H9 (cell line): Measurements from ENCODE around the gene PRICKLE3. TPM values are rescaled to one million over a fixed set of nuclear protein-coding genes. Genes with fewer than 3 reads are reported as not detected.
"Not testable (repeated sequence)": the region's sequence is repeated elsewhere in the genome, so short reads cannot be mapped to it uniquely, and the experiment has no call there.

Experiments used
- DNase-seq: peaks from one replicate; pipeline ENCODE4 v3.0.0-alpha.2; 2017
- H2AFZ ChIP-seq: one replicate; pipeline ENCODE4 v1.6.1; 2013; ENCODE audit warnings: mild to moderate bottlenecking, low read length, control low read depth, moderate library complexity
- H2AK5ac ChIP-seq: 2 replicates; pipeline ENCODE4 v1.6.1; 2013; ENCODE audit warnings: low read length, control low read depth, mixed read lengths; ENCODE audit not compliant: insufficient read length
- H2BK120ac ChIP-seq: one replicate; pipeline ENCODE4 v1.6.1; 2013; ENCODE audit warnings: low read depth, mild to moderate bottlenecking, low read length, control low read depth, inconsistent platforms; ENCODE audit not compliant: poor library complexity, severe bottlenecking
- H2BK12ac ChIP-seq: 2 replicates; pipeline ENCODE4 v1.6.1; 2013; ENCODE audit warnings: low read length, control low read depth, mixed read lengths, low read depth; ENCODE audit not compliant: insufficient read length
- H2BK15ac ChIP-seq: 2 replicates; pipeline ENCODE4 v1.6.1; 2013; ENCODE audit warnings: low read depth, low read length, control low read depth
- H2BK20ac ChIP-seq: one replicate; pipeline ENCODE4 v1.6.1; 2013; ENCODE audit warnings: low read depth, mild to moderate bottlenecking, low read length, control low read depth, inconsistent platforms; ENCODE audit not compliant: poor library complexity, severe bottlenecking
- H2BK5ac ChIP-seq: 2 replicates; pipeline ENCODE4 v1.6.1; 2013; ENCODE audit warnings: low read length, control low read depth, mixed read lengths; ENCODE audit not compliant: insufficient read length
- H3K14ac ChIP-seq: 2 replicates; pipeline ENCODE4 v1.6.1; 2013; ENCODE audit warnings: low read length, control low read depth; ENCODE audit not compliant: insufficient read depth
- H3K18ac ChIP-seq: 2 replicates; pipeline ENCODE4 v1.6.1; 2013; ENCODE audit warnings: low read depth, mild to moderate bottlenecking, mixed read lengths, low read length, control low read depth; ENCODE audit not compliant: insufficient read length
- H3K23ac ChIP-seq: 2 replicates; pipeline ENCODE4 v1.6.1; 2013; ENCODE audit warnings: low read length, control low read depth, mixed read lengths, low read depth; ENCODE audit not compliant: insufficient read length
- H3K23me2 ChIP-seq: 2 replicates; pipeline ENCODE4 v1.6.1; 2013; ENCODE audit warnings: low read depth, mild to moderate bottlenecking, mixed read lengths, low read length, control low read depth; ENCODE audit not compliant: insufficient read length, poor library complexity, severe bottlenecking
- H3K27ac ChIP-seq: 2 replicates; pipeline ENCODE4 v1.5.1; 2013; ENCODE audit warnings: low read length, control low read depth, mixed read lengths, low read depth; ENCODE audit not compliant: insufficient read length
- H3K27me3 ChIP-seq: 2 replicates; pipeline ENCODE4 v1.6.1; 2013; ENCODE audit warnings: low read length, control low read depth, inconsistent platforms; ENCODE audit not compliant: insufficient read depth
- H3K4ac ChIP-seq: 2 replicates; pipeline ENCODE4 v1.6.1; 2013; ENCODE audit warnings: low read depth, mild to moderate bottlenecking, control low read depth, inconsistent platforms, low read length, moderate library complexity
- H3K4me1 ChIP-seq: 2 replicates; pipeline ENCODE4 v1.6.1; 2013; ENCODE audit warnings: low read length, control low read depth, inconsistent platforms; ENCODE audit not compliant: insufficient read depth
- H3K4me2 ChIP-seq: 2 replicates; pipeline ENCODE4 v1.6.1; 2013; ENCODE audit warnings: low read length, control low read depth, mixed read lengths; ENCODE audit not compliant: insufficient read length, insufficient read depth
- H3K56ac ChIP-seq: 2 replicates; pipeline ENCODE4 v1.6.1; 2013; ENCODE audit warnings: low read depth, mild to moderate bottlenecking, mixed read lengths, low read length, control low read depth; ENCODE audit not compliant: insufficient read length
- H3K79me1 ChIP-seq: 2 replicates; pipeline ENCODE4 v1.6.1; 2013; ENCODE audit warnings: low read depth, mild to moderate bottlenecking, moderate library complexity, low read length, control low read depth, inconsistent platforms; ENCODE audit not compliant: insufficient read depth, poor library complexity, severe bottlenecking
- H3K79me2 ChIP-seq: 2 replicates; pipeline ENCODE4 v1.6.1; 2013; ENCODE audit warnings: low read length, control low read depth, inconsistent platforms; ENCODE audit not compliant: insufficient read depth
- H3K9ac ChIP-seq: 2 replicates; pipeline ENCODE4 v1.6.1; 2013; ENCODE audit warnings: low read length, control low read depth, mixed read lengths; ENCODE audit not compliant: insufficient read length; ENCODE audit errors: extremely low read depth
- H3K9me3 ChIP-seq: one replicate; pipeline ENCODE4 v1.6.1; 2013; ENCODE audit warnings: low read depth, low read length, inconsistent platforms; ENCODE audit not compliant: control insufficient read depth
- H3T11ph ChIP-seq: one replicate; pipeline ENCODE4 v1.6.1; 2013; ENCODE audit warnings: mild to moderate bottlenecking, low read length, control low read depth, inconsistent platforms
- H4K20me1 ChIP-seq: one replicate; pipeline ENCODE4 v1.6.1; 2013; ENCODE audit not compliant: control insufficient read depth, insufficient read length, insufficient read depth
- H4K5ac ChIP-seq: 2 replicates; pipeline ENCODE4 v1.6.1; 2013; ENCODE audit warnings: low read depth, mild to moderate bottlenecking, mixed read lengths, low read length, control low read depth; ENCODE audit not compliant: insufficient read length
- H4K8ac ChIP-seq: replicated peaks from 2 replicates; pipeline ENCODE4 v1.6.1; 2013; ENCODE audit warnings: low read length, control low read depth, mixed read lengths, low read depth; ENCODE audit not compliant: insufficient read length
- H4K91ac ChIP-seq: 2 replicates; pipeline ENCODE4 v1.6.1; 2013; ENCODE audit warnings: low read depth, mild to moderate bottlenecking, moderate library complexity, mixed read lengths, low read length, control low read depth; ENCODE audit not compliant: insufficient read length
- H3K27ac Mint-ChIP-seq, 3 experiments: 2 replicates in 2 of 3; 3 replicates in 1 of 3; pipeline ENCODE4 v1.8.0; 2020 to 2021; ENCODE audit warnings: mixed read lengths in 3 of 3, mild to moderate bottlenecking in 1 of 3, moderate library complexity in 1 of 3
- H3K27me3 Mint-ChIP-seq: 2 replicates; pipeline ENCODE4 v1.8.0; 2021; ENCODE audit warnings: low read depth, mild to moderate bottlenecking, moderate library complexity, mixed read lengths
- H3K36me3 Mint-ChIP-seq, 3 experiments: 2 replicates in 2 of 3; 3 replicates in 1 of 3; pipeline ENCODE4 v1.8.0; 2020 to 2021; ENCODE audit warnings: low read depth in 3 of 3, mixed read lengths in 3 of 3; ENCODE audit not compliant: insufficient read depth in 1 of 3
- H3K4me1 Mint-ChIP-seq, 2 experiments: 2 replicates each; pipeline ENCODE4 v1.8.0; 2020; ENCODE audit warnings: mixed read lengths in 2 of 2
- H3K4me3 Mint-ChIP-seq, 2 experiments: 2 replicates in 1 of 2; 3 replicates in 1 of 2; pipeline ENCODE4 v1.8.0; 2020 to 2021; ENCODE audit warnings: mild to moderate bottlenecking in 2 of 2, mixed read lengths in 2 of 2, moderate library complexity in 1 of 2
- H3K9me3 Mint-ChIP-seq, 2 experiments: 2 replicates in 1 of 2; 3 replicates in 1 of 2; pipeline ENCODE4 v1.8.0; 2020; ENCODE audit warnings: mild to moderate bottlenecking in 2 of 2, mixed read lengths in 2 of 2, moderate library complexity in 1 of 2
- WGBS: extraction: QIAGEN DNeasy Blood & Tissue Kit; methylation state at CpG from one replicate; pipeline ENCODE4 v1.1.7; 2013; ENCODE audit warnings: missing lambda C conversion rate, low lambda C conversion rate, mixed read lengths; ENCODE audit not compliant: insufficient read length; ENCODE audit errors: extremely low coverage; 5-methylcytosine and 5-hydroxymethylcytosine counted together
- total RNA-seq: library from RNA; stranded (reverse); gene quantifications from 2 replicates; pipeline ENCODE4 v1.2.1, GENCODE V29; 2021
- TF ChIP-seq, protein P1 (sequence below): fragments of 200-600 bp; sonication (generic); conservative IDR thresholded peaks from 3 replicates; pipeline ENCODE4 v1.8.0; 2021; ENCODE audit warnings: antibody characterized with exemption, mild to moderate bottlenecking

PRICKLE3 gene
- total RNA-seq, 1 experiment from 2014 or later = 9.7 TPM

DNA sequence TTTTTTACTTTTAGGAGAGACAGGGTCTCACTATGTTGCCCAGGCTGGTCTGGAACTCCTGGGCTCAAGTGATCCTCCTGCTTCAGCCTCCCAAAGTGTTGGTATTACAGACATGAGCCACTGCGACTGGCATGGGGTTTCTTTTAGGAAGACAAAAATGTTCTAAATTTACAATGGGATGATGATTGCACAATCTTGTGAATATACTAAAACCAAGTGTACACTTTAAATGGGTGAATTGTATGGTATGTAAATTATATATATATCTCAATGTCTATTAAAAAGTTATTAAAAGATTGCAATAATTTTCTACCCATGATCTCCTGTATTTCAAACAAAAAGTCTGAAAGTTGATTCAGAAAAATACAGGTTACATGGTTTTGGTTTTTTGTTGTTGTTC, 32.7 kb downstream of the PRICKLE3 start:
- no peak overlapping the region for H2BK12ac ChIP-seq

DNA sequence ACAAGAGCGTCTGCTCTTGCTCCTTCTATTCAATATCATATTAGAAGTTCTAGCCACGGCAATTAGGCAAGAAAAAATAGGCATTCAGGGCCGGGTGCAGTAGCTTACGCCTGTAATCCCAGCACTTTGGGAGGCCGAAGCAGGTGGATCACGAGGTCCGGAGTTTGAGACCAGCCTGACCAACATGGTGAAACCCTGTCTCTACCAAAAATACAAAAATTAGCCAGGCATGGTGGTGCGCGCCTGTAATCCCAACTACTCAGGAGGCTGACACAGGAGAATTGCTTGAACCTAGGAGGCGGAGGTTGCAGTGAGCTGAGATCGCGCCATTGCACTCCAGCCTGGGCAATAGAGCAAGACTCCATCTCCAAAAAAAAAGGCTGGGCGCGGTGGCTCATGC, 36.9 kb downstream of the PRICKLE3 start:
- not testable (repeated sequence) for H2BK120ac ChIP-seq, H2AFZ ChIP-seq, H3K27ac ChIP-seq, H2BK12ac ChIP-seq, H3K14ac ChIP-seq, H3K23me2 ChIP-seq, H3K23ac ChIP-seq, H3K4me3 Mint-ChIP-seq, H3K27ac Mint-ChIP-seq, H3K4me2 ChIP-seq, H3K4me1 Mint-ChIP-seq, H2BK15ac ChIP-seq, H3K36me3 Mint-ChIP-seq, H4K20me1 ChIP-seq, H2AK5ac ChIP-seq, H4K91ac ChIP-seq, H3T11ph ChIP-seq, H2BK20ac ChIP-seq, H3K79me1 ChIP-seq, H3K27me3 ChIP-seq, H3K4ac ChIP-seq, H3K4me1 ChIP-seq, H3K27me3 Mint-ChIP-seq, H2BK5ac ChIP-seq, H3K79me2 ChIP-seq, H3K56ac ChIP-seq, H4K8ac ChIP-seq, H4K5ac ChIP-seq, H3K9ac ChIP-seq, H3K18ac ChIP-seq, DNase-seq
- H3K9me3 ChIP-seq = peaks cover 11% of the 10 kb centered on the region
- WGBS = no CpG with 5 or more reads among the region's 14 CpGs
- H3K9me3 Mint-ChIP-seq = peaks cover 54 to 56% of the 10 kb centered on the region in 2 experiments

More for the DNA sequence above, 32.7 kb downstream of the PRICKLE3 start:
- Histone ChIP-seq H3T11ph (no peak overlapping the region), H3K4me1 (no peaks in the 10 kb centered on the region), H2AK5ac (no peak overlapping the region), H3K14ac (no peak overlapping the region), H4K91ac (no peak overlapping the region), H3K9me3 (peaks cover 5% of the 10 kb centered on the region), H3K79me1 (no peaks in the 10 kb centered on the region), H2BK120ac (no peak overlapping the region), H2BK5ac (no peak overlapping the region), H3K79me2 (no peaks in the 10 kb centered on the region), H4K20me1 (no peaks in the 10 kb centered on the region), H3K18ac (no peak overlapping the region), H3K4me2 (no peak overlapping the region), H3K23me2 (no peaks in the 10 kb centered on the region), H3K27ac (no peak overlapping the region), H2BK15ac (no peak overlapping the region), H4K8ac (no peak overlapping the region), H3K9ac (no peak overlapping the region), H3K23ac (no peak overlapping the region), H3K56ac (no peak overlapping the region), H2BK20ac (no peak overlapping the region), H3K27me3 (no peaks in the 10 kb centered on the region), H4K5ac (no peak overlapping the region), H2AFZ (no peak overlapping the region), H3K4ac (no peak overlapping the region)
- H3K4me3 Mint-ChIP-seq = no peak overlapping the region
- no CpG with 5 or more reads among the region's 1 CpG for WGBS
- H3K9me3 Mint-ChIP-seq = peaks cover 56 to 65% of the 10 kb centered on the region in 2 experiments
- H3K27ac Mint-ChIP-seq = no peak overlapping the region
- TF ChIP-seq, protein P1, sequence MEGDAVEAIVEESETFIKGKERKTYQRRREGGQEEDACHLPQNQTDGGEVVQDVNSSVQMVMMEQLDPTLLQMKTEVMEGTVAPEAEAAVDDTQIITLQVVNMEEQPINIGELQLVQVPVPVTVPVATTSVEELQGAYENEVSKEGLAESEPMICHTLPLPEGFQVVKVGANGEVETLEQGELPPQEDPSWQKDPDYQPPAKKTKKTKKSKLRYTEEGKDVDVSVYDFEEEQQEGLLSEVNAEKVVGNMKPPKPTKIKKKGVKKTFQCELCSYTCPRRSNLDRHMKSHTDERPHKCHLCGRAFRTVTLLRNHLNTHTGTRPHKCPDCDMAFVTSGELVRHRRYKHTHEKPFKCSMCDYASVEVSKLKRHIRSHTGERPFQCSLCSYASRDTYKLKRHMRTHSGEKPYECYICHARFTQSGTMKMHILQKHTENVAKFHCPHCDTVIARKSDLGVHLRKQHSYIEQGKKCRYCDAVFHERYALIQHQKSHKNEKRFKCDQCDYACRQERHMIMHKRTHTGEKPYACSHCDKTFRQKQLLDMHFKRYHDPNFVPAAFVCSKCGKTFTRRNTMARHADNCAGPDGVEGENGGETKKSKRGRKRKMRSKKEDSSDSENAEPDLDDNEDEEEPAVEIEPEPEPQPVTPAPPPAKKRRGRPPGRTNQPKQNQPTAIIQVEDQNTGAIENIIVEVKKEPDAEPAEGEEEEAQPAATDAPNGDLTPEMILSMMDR = no peak
- no peak for DNase-seq
- peaks cover 5% of the 10 kb centered on the region for H3K27me3 Mint-ChIP-seq
- H3K36me3 Mint-ChIP-seq = peaks cover 4 to 8% (median 4%) of the 10 kb centered on the region in 3 experiments; a peak in 5 of 7 replicates
- H3K4me1 Mint-ChIP-seq = peaks cover 3 to 7% of the 10 kb centered on the region in 2 experiments
